Stimulated activated effector memory CD8-positive, alpha-beta T cell treated with anti-CD3 and anti-CD28 coated beads, Interleukin-12 subunit alpha, Interleukin-12 subunit beta, amount 100 ng/mL, for 72 hours (primary cell): Measurements from ENCODE around the gene TRPM2.

Experiments
- ATAC-seq: fragments of 150-1000 bp; cut with Tn5 transposase; 2 replicates; pipeline ENCODE4 v1.10.0; 2021
- DNase-seq, 2 donors: peaks; one replicate each; pipeline ENCODE4 v3.0.0; 2021 to 2022; ENCODE audit warnings: low spot score in 2 of 2
- H3K27ac Mint-ChIP-seq: one replicate; pipeline ENCODE4 v1.8.0; 2022; ENCODE audit warnings: mild to moderate bottlenecking, mixed read lengths
- H3K36me3 Mint-ChIP-seq: one replicate; pipeline ENCODE4 v1.8.0; 2022; ENCODE audit warnings: mild to moderate bottlenecking, mixed read lengths
- H3K4me1 Mint-ChIP-seq: one replicate; pipeline ENCODE4 v1.8.0; 2022; ENCODE audit warnings: mixed read lengths
- H3K4me3 Mint-ChIP-seq: one replicate; pipeline ENCODE4 v1.8.0; 2022; ENCODE audit warnings: mild to moderate bottlenecking, mixed read lengths
- H3K9me3 Mint-ChIP-seq: one replicate; pipeline ENCODE4 v1.8.0; 2022; ENCODE audit warnings: mixed read lengths

Gene TRPM2

DNA sequence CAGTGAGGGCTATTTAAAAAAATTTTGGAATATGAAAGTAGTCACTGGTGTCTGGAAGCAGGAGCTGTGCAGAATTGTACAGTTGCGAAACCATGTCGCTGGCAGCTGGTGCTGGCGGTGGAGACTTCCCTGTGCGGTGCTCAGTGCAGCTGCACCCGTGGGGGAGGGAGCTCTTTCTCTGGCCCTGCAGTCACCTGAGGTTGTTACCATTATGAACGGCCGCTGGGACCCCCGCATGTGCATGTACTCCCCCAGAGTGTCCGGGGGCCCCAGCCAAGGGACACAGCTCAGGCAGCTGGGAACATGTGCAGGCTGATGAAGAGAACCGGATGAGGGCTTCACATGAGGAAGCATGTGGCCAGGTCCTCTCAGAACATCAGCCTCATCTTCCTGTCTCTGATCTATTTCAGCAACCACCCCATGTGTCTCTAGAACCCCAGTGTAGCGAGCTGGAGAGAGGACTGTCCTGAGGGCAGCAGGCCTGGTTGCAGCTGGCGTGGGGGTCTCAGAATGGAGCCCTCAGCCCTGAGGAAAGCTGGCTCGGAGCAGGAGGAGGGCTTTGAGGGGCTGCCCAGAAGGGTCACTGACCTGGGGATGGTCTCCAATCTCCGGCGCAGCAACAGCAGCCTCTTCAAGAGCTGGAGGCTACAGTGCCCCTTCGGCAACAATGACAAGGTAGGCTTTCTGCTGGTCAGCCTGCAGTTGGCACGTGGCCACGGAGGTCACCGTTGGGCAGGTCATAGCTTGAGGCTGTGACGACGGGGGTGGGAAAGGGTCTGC is at the start of gene TRPM2:
Gene TRPM2, plus strand, starts transcription at position 431 of the 780 bp plus-strand sequence. Its CDS starts 80 bp downstream, at position 511.
- H3K27ac Mint-ChIP-seq, result peak within 1 kb of the TSS; percentile 89
- peak; percentile 71 for ATAC-seq
- H3K36me3 Mint-ChIP-seq, result no peaks in the 10 kb centered on the region
- no peaks in the 10 kb centered on the region for H3K9me3 Mint-ChIP-seq
- H3K4me1 Mint-ChIP-seq, result peaks cover 43% of the 10 kb centered on the region
- no peak for DNase-seq
- peak within 1 kb of the TSS; percentile 62 for H3K4me3 Mint-ChIP-seq

DNA sequence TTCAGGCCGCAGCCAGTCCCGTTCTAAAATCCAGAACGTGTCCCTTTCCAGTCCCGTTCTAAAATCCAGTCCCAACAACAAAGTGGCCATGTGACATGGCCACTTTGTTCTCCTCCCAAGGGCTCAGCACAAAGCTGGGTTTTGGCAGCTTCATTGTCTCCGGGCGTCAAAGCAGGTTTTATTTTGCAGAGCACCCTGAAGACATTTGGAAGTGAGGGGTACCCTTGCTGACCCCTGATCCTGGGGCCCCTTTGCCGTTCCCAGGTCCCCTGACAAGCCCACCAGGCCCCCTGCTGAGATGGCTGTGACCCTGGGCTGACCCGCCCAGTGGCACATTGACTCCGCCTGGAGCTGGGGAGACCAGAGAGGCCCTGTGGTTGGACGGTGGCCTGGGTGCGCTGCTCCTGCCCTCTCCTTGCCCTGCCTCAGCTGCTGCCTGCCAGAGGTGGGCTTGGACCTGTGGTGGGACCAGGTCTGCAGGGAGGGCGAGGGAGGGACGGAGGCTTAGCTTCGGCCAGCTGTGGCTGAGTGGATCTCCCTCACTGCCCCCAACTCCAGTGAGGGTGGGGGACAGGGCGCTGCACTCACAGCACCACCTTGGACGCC is 49.3 kb upstream of the TRPM2 start:
- ATAC-seq, result no peak
- DNase-seq, result no peak
- peaks cover 49% of the 10 kb centered on the region for H3K36me3 Mint-ChIP-seq
- no peak overlapping the region for H3K4me3 Mint-ChIP-seq
- peaks cover 44% of the 10 kb centered on the region for H3K4me1 Mint-ChIP-seq
- H3K27ac Mint-ChIP-seq, result no peak overlapping the region
- H3K9me3 Mint-ChIP-seq, result no peaks in the 10 kb centered on the region

DNA sequence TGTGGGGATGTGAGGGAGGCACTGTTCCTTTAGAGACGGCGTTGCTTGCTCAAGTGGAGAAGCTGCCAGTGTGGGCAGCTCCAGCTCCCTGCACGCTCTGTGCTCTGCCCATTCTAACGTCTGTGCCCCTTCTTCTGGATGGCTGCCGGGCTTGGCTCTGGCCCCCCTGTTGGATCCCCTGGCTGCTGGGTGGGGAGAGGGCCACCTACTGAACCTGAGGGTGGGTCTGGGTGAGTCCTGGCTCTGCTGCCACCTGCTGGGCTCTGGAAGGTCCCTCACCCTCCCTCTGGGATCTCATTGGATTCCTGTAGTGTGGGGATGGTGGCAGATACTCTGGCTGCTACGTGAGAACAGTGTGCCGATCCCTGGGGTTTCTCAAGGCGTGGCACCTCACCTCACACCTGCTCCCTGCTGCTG is 48.5 kb upstream of the TRPM2 start:
- H3K4me3 Mint-ChIP-seq, result no peak overlapping the region
- H3K4me1 Mint-ChIP-seq, result peaks cover 44% of the 10 kb centered on the region
- H3K9me3 Mint-ChIP-seq, result no peaks in the 10 kb centered on the region
- ATAC-seq, result peak; percentile 48
- H3K36me3 Mint-ChIP-seq, result peaks cover 45% of the 10 kb centered on the region
- no peak for DNase-seq
- H3K27ac Mint-ChIP-seq, result no peak overlapping the region

DNA sequence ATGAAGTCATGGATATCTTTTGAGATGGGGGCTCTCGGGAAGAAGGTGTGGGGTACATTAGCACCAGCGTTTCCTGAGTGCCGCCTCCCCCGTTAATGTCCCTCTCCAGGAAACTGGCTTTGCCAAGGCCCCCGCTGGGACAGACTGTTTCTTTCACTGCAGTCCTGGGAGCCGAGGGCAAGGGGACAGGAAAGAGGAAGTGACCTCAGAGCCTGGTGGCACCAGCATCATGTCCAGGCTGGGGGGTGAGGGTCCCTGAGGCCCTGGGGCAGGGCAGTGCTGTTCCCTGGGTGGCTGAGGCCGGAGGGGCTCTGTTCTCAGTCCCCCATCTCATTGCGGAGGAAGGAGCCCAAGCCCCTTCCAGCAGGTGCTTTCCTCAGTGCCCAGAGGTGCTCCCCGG is 47.7 kb upstream of the TRPM2 start:
- Mint-ChIP-seq H3K4me1 (peaks cover 42% of the 10 kb centered on the region), H3K36me3 (peaks cover 45% of the 10 kb centered on the region), H3K4me3 (no peak overlapping the region), H3K9me3 (no peaks in the 10 kb centered on the region), H3K27ac (no peak overlapping the region)
- DNase-seq (no peak), ATAC-seq (no peak)

DNA sequence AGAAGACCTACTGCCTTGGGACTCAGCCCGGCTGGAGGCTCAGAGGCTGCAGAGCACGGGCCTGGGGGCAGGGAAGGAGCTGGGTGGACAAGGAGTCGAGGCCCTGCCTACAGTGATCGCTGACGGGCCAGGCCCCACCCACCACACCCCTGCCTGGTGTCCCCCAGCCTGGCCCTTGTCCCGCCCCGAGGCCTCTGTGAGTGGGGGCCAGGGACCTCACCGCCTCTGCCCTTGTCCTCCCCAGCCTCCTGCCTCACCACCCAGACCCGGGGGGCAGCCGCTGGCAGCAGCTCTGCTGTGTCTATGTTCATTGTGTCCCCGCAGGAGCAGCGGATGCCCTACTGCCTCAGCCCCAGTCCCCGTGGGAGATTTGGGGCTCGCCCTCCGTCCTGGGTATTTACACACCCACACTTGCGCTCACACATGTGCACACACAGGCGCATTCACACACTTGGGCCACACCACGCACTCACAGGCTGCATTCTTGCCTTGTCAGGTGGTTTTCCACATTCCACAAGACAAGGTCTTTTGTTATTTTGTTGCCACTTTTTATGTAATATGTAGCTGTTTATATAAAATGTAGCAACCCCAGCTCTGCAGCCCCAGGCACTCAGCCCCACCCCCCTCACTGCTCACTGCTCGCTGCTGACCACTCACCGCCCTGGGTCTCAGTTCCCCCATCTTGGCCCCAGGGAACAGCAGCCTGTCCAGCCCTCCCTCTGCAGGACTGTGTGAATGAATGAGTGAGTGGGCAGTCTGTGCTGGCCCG is 46.3 kb upstream of the TRPM2 start:
- Mint-ChIP-seq H3K9me3 (no peaks in the 10 kb centered on the region), H3K4me3 (no peak overlapping the region), H3K36me3 (peaks cover 49% of the 10 kb centered on the region), H3K4me1 (peaks cover 28% of the 10 kb centered on the region), H3K27ac (peak overlapping the region; percentile 79)
- no peak for ATAC-seq
- DNase-seq, result no peak

DNA sequence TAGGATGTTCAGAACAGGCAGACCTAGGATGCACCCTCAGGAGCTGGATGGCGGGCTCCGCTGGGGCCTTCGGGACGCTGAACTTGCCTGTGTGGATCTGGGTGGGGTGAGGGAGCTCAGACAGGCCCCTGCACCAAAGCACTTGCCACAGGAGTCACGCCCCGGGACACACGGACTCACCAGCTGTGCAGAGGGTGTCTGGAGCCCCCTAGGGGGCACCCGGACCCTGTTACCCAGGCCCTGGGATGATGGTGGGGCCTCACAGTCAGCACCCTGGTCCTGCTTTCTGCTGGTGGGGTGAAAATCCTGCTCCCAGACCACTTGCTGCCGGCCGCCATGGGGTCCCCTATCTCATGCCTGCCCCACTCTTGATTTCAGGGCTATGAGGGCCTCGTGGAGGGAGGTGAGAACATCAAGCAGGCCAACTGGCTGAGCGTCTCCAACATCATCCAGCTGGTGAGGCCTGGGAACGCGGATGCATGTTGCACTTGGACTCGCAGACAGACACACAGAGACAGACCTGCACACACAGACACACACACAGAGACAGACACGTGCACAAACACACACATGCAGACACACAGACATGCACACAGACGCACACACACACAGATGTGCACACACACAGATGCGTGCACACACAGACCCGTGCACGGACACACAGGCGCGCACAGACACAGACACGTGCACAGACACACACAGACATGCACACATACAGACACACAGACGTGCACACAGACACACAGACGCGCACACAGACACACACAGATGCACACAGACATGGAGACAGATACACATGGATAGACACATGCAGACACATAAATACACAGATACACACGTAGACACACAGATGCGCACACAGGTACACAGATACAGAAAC is 42.6 kb upstream of the TRPM2 start:
- ATAC-seq, result no peak
- H3K4me1 Mint-ChIP-seq, result peaks cover 13% of the 10 kb centered on the region
- DNase-seq, result no peak
- H3K36me3 Mint-ChIP-seq, result peaks cover 48% of the 10 kb centered on the region
- no peaks in the 10 kb centered on the region for H3K9me3 Mint-ChIP-seq
- no peak overlapping the region for H3K27ac Mint-ChIP-seq
- no peak overlapping the region for H3K4me3 Mint-ChIP-seq

DNA sequence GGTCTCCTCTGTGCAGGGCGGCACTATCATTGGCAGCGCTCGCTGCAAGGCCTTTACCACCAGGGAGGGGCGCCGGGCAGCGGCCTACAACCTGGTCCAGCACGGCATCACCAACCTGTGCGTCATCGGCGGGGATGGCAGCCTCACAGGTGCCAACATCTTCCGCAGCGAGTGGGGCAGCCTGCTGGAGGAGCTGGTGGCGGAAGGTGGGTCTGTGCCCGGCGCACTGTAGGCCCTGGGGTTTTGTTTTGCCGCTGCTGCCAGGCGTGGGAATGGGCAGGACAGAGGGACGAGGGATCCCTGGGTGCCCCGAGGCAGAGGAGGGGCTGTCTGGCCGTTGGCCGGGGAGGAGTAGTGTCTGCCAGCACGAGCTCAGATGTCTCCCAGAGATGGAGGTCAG is 41.3 kb upstream of the TRPM2 start:
- Mint-ChIP-seq H3K4me3 (no peak overlapping the region), H3K36me3 (peaks cover 50% of the 10 kb centered on the region), H3K9me3 (no peaks in the 10 kb centered on the region), H3K27ac (peak overlapping the region; percentile 74), H3K4me1 (peaks cover 12% of the 10 kb centered on the region)
- DNase-seq, result no peak
- ATAC-seq, result no peak

DNA sequence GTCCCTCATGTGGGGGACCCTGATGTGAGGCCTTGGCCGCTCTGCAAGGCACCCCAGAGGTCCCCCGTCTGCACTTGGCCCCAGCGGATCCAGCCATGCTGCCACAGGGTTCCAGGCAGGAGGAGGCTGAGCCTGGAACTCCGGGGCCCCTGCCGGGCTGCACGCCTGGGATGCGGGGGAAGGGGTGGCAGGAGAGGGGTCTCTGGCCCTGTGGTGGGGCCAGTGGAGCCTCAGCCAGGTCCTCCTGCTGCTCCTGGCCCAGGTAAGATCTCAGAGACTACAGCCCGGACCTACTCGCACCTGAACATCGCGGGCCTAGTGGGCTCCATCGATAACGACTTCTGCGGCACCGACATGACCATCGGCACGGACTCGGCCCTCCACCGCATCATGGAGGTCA is 40.7 kb upstream of the TRPM2 start:
- DNase-seq (no peak), ATAC-seq (no peak)
- Mint-ChIP-seq H3K27ac (peak overlapping the region; percentile 74), H3K4me1 (peaks cover 6% of the 10 kb centered on the region), H3K9me3 (no peaks in the 10 kb centered on the region), H3K4me3 (no peak overlapping the region), H3K36me3 (peaks cover 48% of the 10 kb centered on the region)

DNA sequence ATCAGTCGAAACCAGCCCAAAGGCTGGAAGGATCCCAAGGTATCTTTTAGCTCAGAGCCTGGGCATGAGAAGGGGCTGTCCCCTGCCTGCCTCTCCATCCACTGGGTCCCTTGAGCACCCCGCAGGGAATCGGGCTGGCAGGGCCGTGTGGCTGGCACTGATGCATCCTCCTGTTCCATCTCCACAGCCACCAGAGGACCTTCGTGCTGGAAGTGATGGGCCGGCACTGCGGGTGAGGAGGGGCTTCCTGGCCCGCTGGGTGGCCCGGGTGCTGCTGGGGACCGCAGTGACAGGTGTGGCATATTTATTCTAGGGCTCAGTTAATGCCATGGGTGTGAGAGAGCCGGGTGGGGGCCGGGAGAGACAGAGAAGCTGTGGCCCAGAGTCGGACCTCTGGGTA is 40.0 kb upstream of the TRPM2 start:
- Mint-ChIP-seq H3K27ac (peak overlapping the region; percentile 43), H3K36me3 (peaks cover 42% of the 10 kb centered on the region), H3K4me1 (no peaks in the 10 kb centered on the region), H3K9me3 (no peaks in the 10 kb centered on the region), H3K4me3 (no peak overlapping the region)
- no peak for DNase-seq
- no peak for ATAC-seq

DNA sequence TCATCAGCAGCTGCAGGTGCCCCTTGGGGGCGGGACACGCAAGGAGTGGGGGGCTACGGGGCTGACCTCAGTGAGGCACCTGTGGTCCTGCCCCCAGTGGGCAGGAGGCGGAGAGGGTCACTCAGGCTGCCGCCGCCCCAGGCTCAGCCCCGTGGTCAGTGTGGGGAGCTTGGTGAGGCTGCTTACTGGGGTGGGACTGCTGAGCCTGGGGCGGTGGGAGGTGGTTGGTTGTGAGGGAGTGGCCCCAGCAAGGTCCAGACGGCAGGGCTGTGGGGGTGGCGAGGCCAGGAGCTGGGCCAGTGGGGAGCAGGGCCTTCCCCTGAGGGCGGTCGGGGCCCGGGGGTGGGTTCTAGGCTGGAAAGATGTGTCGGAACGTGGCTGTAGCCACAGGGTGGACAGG is 39.3 kb upstream of the TRPM2 start:
- H3K4me3 Mint-ChIP-seq, result no peak overlapping the region
- peak overlapping the region; percentile 43 for H3K27ac Mint-ChIP-seq
- DNase-seq, result no peak
- ATAC-seq, result no peak
- H3K4me1 Mint-ChIP-seq, result no peaks in the 10 kb centered on the region
- H3K9me3 Mint-ChIP-seq, result no peaks in the 10 kb centered on the region
- peaks cover 48% of the 10 kb centered on the region for H3K36me3 Mint-ChIP-seq

DNA sequence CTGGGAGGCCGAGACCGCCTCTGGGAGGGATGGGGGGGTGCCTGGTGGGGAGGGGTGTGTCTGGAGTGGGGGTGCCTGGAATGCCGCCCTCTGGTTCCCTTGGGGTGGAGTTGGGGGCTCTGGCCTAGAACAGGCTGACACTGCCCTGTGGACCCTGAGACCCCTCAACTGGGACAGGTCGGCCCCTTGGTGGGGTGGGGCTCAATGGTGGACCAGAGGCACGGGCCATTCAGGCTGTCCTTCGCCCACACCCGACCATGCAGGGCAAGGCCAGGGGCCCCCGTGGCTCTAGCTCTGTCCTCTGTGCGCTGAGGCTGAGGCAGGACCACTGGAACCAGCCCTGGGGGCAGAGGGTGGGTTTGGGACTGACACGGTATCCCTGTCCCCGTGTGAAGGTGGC is 38.9 kb upstream of the TRPM2 start:
- Mint-ChIP-seq H3K4me1 (no peaks in the 10 kb centered on the region), H3K4me3 (no peak overlapping the region), H3K9me3 (no peaks in the 10 kb centered on the region), H3K36me3 (peaks cover 51% of the 10 kb centered on the region), H3K27ac (no peak overlapping the region)
- DNase-seq (no peak), ATAC-seq (no peak)

DNA sequence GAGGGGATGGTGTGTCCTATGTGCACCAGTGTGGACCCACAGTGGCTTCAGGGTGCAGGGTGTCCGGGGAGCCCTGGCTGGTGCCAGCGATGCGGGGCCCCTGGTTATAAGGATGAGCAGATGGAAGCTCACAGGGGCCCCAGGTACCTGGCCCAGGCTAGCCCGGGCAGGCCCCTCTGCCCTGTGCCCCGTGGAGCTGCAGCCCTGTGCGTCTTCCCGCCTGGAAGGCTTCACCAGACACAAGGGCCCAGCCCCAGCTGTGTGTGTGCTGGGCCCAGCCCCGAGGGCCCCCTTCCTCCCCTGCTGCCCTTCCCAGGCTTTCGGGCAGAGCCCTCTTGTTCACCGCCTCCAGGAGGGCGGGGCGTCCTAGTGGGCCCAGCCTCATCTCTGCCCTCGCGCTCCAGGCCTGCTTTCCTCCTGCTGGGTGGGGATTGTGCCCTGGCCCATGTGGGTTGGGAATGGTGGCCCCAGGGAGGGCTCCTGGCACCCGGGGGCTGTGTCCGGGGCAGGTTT is 37.7 kb upstream of the TRPM2 start:
- Mint-ChIP-seq H3K4me1 (no peaks in the 10 kb centered on the region), H3K27ac (no peak overlapping the region), H3K9me3 (no peaks in the 10 kb centered on the region), H3K36me3 (peaks cover 55% of the 10 kb centered on the region), H3K4me3 (no peak overlapping the region)
- ATAC-seq, result no peak
- no peak for DNase-seq

DNA sequence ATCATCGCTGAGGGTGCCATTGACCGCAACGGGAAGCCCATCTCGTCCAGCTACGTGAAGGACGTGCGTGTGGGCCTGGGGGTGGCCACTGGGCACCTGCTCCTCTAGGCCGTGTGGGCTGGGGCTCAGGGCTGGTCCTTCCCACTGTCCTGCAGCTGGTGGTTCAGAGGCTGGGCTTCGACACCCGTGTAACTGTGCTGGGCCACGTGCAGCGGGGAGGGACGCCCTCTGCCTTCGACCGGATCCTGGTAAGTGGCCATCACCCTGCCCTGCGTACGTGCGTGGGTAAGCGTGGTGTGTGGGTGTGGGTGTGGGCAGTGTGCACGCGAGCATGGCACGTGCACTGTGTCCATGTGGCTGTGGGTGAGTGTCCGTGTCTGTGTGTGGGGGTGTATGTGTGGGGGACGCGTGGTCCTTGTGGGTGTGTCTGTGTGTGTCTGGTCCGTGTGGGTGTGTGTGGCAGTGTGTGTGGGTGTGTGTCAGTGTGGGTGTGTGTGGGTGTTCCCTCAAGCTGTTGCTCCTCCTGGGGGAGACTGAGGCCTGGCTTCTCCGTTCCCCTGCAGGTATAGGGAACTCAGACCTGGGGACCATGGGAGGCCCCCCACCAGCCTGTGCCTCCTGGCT is 37.0 kb upstream of the TRPM2 start:
- Mint-ChIP-seq H3K27ac (no peak overlapping the region), H3K4me3 (no peak overlapping the region), H3K4me1 (no peaks in the 10 kb centered on the region), H3K36me3 (peaks cover 51% of the 10 kb centered on the region), H3K9me3 (no peaks in the 10 kb centered on the region)
- ATAC-seq, result no peak
- DNase-seq, result no peak

DNA sequence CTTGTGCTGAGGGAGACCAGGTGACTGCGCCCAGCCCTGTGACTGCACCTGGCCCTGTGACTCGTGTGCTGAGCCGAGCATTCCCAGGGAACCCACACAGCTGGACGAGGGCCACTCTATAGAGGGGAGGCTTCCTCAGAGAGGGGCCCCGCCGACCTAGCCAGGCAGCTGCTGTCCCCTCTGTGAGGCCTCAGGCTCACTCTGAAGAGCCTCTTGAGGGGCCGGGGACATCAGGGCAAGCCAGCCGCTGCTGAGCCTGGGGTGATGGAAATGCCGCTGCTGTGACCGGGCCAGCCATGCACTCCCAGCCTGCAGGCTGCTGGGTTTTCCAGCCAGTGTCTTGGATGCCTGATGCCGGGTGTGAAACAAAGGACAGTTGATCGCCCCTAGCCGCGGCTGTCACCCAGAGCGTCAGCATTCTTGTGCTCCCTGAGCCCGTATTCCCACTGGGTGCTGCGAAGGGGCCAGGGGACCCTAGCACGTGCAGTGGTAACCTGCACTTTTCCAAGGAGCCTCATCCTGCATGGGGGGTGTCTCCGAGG is 36.1 kb upstream of the TRPM2 start:
- H3K4me1 Mint-ChIP-seq, result no peaks in the 10 kb centered on the region
- H3K36me3 Mint-ChIP-seq, result peaks cover 42% of the 10 kb centered on the region
- no peak for ATAC-seq
- DNase-seq, result no peak
- no peak overlapping the region for H3K4me3 Mint-ChIP-seq
- H3K27ac Mint-ChIP-seq, result no peak overlapping the region
- no peaks in the 10 kb centered on the region for H3K9me3 Mint-ChIP-seq
